NCI-H1436 (cell line): ENCODE measurements around the gene GRID1.

Experiments
- DNase-seq: peaks from one replicate; lab custom pipeline; 2025; lab: John Stamatoyannopoulos, UW

GRID1 gene

DNA sequence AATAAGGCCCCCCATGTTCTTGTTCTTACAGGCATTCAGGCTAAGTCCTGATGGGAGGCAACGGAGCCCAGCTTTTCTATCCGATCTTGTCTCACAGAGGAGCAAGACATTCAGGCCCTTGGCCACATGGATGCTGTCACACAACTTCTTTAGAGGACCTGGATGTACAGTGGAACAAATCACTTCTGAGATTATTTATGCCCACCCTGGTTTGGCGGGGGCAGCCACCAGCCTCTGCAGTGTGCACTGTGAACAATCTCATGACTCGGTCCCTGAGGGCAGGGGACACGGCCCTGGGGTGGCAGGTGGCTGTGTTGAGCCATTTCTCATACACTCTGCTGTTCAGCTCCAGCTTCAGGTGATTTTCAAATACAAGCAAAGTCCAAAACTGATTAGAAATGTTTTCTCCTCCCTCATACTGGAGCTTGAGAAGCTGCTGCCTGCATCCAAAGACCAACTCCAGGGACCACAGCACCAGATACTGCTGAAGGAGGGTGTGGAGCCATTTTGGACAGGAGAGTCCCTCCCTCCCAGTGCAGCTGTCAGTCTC lies 441.3 kb downstream of the GRID1 start:
- no peak for DNase-seq

DNA sequence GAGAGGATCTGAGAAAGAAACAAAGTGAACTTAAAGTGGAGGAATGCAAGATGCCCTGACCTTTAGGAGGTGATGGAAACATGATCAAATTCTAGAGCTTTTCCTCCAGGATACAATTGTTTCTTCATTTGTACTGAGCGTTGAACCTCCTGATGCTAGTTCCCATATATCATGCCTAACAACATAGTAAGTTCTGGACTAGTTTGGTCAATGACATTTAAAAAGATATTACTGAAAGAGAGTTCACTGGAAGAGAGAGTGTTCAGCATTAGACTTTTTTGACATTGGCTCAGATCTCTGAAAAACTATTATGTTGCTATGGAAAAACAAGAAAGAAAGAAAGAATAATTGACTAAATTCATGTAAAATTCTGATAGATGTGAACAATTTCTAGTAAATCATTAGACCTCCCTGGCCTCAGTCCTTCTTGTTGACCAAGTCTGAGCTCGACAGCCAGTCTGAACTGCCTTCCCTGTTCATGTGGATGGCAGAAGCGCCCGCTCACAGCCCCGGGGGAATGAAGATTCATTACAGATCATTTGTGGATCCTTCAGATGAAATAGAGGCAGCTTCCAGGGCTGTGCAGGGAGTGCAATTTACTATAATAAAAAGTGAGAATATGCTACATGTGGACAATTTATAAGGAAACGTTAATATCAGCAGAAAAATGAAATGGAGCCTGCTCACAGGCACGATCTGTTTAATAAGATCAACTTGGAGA lies 442.1 kb downstream of the GRID1 start:
- no peak for DNase-seq

- no peak for DNase-seq
Observed at GRCh38 chr10:85922356-85923129, 444.1 kb downstream of the GRID1 start.

DNA sequence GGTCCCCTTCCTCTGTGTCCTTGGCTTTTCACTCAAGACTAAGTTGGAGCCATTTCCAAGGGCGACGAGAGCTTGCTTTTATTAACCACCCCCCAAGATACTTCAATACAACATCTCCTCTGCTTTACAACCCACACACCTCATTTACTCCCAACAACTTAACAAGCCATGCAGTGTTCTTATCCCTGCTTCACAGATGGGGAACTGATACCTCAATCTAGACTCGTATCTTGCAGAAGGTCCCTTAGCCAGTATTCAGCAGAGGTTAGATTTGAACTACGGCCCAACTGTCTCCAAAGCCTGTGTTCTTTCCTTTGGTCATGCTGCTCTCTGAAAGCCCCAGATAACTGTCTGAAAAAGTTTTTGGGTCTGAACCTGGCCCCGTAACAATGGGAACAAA lies 444.8 kb downstream of the GRID1 start:
- DNase-seq, result no peak

- DNase-seq, result no peak
Observed at GRCh38 chr10:85920311-85920710, 446.3 kb downstream of the GRID1 start.

DNA sequence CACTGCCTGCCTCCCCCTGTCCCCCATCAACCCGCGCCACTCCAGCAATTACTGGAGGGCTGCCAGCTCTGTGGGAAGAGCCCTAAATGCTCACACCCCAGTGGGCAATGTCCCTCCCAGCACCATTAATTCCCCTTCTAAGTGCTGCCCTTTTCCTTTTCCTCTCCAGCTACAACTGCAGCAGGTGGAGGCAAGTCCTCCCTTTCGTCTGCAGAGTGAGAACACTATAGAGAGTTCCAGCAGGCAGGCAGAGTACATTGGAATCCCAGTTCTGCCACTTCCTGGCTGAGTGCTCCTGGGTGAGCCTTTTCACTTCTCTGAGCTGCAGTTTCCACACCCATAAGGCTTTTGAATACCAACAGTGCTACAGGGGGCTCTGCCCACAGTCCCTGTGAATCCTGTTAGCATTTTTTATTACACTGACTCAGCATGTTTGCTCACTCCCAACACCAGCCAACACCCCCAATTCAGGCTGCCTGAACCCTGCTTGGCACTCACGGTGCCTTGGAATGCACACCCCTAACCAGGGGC lies 447.0 kb downstream of the GRID1 start:
- peak; percentile 4 for DNase-seq

DNA sequence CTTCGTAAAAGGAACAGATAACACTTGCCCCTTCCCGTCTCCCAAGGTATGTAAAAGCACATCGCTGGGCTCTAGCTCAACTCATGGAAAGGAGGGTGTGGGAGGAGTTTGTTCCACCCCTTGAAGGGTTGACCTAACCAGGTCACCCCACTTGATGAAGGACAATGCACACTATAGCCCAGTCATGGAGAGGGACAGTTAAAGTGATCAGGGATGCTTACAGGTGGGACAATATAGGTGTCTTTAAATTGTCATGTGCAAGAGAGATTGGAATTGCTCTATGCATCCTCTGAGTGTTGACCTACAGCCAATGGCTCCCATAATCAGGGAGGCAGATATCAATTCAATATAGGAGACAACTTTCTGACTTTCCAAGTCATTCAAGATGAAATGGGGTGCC lies 448.2 kb downstream of the GRID1 start:
- DNase-seq, result no peak

DNA sequence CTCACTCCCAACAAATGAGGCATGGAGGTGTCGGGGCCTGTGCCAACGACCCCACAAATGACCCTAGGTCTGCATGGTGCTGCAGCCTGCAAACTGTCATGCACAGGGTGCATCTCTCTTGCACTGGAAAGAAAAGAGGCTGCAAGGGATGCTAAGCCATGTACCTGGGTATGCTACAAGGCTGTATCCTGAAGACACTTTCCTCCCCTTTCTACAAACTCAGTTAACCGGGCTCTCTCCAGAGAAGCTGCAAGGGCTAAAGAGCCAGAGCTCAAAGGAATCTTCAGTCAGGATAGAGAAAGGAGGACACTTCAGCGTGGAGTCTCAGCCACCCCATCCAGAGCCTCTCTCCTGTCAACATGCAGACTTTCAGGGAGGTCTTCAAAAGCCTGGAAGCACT lies 449.0 kb downstream of the GRID1 start:
- DNase-seq, result no peak

- peak; percentile 17 for DNase-seq
Observed at GRCh38 chr10:85916994-85917573, 449.5 kb downstream of the GRID1 start.

GRCh38 chr10:85916286-85916685 lies 450.3 kb downstream of the GRID1 start:
- DNase-seq, result no peak

DNA sequence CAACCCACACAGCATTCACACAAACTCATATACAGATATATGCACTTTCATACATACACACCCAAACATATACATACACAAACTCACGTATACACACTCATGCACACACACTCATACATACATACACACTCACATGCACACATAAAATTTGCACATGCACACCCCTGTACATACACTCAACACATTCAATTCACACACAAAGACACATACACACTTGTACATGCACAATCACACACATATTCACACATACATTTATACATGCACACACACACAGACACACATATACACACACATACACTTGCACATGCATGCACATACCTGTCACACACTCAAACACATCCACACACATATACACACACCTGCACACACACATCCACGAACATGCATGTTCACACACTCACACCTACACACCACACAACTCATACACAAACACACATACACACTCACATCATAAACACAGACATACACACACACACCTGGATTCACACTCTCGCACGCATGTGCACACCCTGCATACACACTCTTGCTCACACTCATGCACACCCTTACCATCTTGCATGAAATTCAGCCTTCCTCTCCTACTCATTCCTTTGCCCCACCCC lies 451.2 kb downstream of the GRID1 start:
- no peak for DNase-seq

DNA sequence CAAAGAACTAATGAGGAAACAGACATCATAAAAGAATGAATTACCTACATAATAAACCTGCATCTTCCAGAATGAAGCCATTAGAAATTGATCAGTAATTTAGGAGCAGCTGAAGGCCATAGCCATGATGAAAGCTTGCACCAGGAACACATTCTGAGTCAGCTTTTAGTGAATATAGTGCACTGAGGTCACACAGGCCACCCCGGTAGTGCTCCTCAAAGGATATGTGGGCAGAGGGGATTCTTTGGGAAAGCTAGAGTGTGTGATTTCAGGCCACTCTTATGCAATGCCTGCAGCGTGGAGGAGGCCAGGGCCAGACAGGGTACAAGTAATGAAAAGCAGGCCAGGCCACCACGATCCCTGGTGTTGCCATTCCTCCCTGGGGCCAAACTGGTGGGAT lies 451.9 kb downstream of the GRID1 start:
- no peak for DNase-seq

- no peak for DNase-seq
Observed at GRCh38 chr10:85908462-85908861, 458.1 kb downstream of the GRID1 start.

- DNase-seq, result no peak
Observed at GRCh38 chr10:85902051-85902450, 464.5 kb downstream of the GRID1 start.

DNA sequence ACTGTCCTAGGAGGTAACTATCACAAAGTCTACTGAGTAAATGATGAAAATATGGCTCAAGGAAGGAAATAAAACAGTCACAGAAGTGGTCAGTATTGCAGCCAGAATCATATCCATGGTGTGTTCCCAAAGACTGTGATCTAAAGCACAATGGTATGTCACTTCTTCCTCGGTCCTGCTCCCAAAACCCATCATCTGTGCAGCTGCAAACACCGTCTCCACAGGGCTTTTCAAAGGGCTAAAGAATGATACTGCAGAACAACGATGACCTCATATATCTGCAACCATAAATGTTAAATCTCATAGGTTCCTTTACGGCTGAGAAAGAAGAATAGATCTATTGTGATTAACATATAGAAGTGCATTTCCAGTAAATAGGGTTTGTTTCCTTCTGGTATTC lies 465.0 kb downstream of the GRID1 start:
- no peak for DNase-seq

- no peak for DNase-seq
Observed at GRCh38 chr10:85900487-85900886, 466.1 kb downstream of the GRID1 start.

GRCh38 chr10:85900061-85900460 lies 466.5 kb downstream of the GRID1 start:
- DNase-seq, result no peak

GRCh38 chr10:85891472-85891871 lies 475.1 kb downstream of the GRID1 start:
- no peak for DNase-seq

DNA sequence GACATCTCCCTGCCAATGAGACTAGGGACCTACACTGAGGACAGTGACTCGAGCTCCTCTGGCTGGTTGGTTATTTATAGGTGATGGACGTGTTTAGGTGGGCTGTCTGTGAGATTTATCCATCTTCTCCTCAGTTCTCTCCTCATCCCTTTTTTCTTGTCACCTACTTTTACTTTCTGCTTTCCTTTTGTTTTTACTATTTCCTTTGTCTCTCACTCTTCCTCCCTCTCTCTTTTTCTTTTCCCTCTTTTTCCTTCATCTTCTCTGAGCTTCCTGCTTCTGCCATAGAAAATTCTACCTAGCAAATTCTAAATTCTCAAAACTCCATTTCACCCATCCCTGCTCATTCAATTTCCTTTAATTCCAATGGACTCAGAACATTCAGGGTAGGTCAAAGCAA lies 478.0 kb downstream of the GRID1 start:
- no peak for DNase-seq

DNA sequence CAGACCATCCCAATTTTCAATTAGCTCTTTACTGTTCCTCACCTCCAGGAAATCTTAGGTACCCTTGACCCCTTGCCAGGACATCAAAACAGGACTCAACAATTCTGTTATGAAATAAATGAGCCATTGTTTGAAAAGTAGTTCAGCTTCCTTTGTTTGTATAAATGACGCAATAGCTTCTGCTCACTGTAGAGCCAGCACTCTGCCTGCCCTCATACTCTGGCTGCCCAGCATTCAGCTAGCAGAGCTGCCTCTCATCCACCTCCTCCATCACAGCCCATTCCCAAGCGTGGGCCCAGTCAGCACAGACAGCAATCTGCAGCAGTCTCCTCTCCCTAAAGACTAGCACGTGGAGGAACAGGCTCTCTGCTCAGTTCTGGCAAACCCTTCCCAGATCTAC lies 478.6 kb downstream of the GRID1 start:
- no peak for DNase-seq

DNA sequence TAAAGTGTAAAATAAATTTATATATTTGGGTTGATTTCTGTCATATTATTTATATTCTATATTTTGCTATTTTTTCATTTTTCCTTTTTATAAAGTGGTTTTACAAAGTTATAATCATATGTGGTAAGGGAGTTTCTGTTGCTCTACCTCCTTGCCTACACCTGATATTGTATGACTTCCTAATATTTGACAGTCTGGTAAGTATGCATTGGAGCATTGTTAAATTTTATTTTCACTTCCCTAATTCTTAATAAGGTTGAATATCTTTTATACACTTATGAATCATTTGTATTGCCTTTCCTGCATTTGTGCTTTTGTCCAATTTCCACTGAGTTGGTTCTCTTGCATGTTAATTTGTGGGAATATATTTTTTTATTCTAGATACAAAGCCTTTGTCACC lies 492.4 kb downstream of the GRID1 start:
- no peak for DNase-seq

DNA sequence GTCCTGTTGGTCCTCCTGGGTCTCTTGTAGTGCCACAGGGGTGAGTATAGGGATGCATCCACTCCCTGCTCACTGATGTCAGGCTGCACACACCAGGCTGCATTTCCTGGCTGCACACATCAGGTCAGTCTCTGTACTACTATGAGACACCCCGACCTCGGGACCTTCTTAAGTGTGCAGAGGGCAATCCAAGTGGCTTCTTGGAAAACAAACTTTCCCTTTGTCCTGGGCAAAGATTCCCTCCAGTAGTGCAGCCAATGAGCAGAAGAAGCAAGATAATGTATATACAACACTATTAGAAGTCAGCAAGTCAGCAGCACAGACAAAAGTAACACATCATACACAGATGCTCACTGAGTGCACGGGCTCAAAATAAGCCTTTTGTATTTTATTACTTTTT lies 493.5 kb downstream of the GRID1 start:
- no peak for DNase-seq
